Measurements from ENCODE around the gene EPHB1.

The EPHB1 gene

GRCh38 chr3:134836921-134837320, 41.9 kb downstream of the EPHB1 start:
- no peak overlapping the region for H3K9ac ChIP-seq (ENCODE audit: low read length)
- no peak for DNase-seq (ENCODE audit: low read depth)

GRCh38 chr3:134838599-134838998, 43.5 kb downstream of the EPHB1 start:
- Histone ChIP-seq H3K9me3 (ENCODE audit: control insufficient read depth, low read length) (peaks cover 19% of the 10 kb centered on the region), H3K36me3 (ENCODE audit: control insufficient read depth, insufficient read depth, low read length, severe bottlenecking) (no peaks in the 10 kb centered on the region), H3K4me1 (ENCODE audit: control insufficient read depth, insufficient read depth, low read length) (no peaks in the 10 kb centered on the region), H3K9ac (ENCODE audit: low read length) (no peak overlapping the region), H3K4me3 (ENCODE audit: low read length) (no peak overlapping the region), H3K27me3 (replicated peaks; ENCODE audit: control insufficient read depth, insufficient read depth, low read length) (no peaks in the 10 kb centered on the region)
- no peak for DNase-seq (ENCODE audit: low read depth)

More at GRCh38 chr3:134836921-134837320, 41.9 kb downstream of the EPHB1 start:
- no peaks in the 10 kb centered on the region for H3K4me1 ChIP-seq (ENCODE audit: control insufficient read depth, insufficient read depth, low read length)
- no peaks in the 10 kb centered on the region for H3K27me3 ChIP-seq (replicated peaks; ENCODE audit: control insufficient read depth, insufficient read depth, low read length)
- no peaks in the 10 kb centered on the region for H3K36me3 ChIP-seq (ENCODE audit: control insufficient read depth, insufficient read depth, low read length, severe bottlenecking)
- H3K4me3 ChIP-seq (ENCODE audit: low read length), result no peak overlapping the region
- peaks cover 6% of the 10 kb centered on the region for H3K9me3 ChIP-seq (ENCODE audit: control insufficient read depth, low read length)

DNA sequence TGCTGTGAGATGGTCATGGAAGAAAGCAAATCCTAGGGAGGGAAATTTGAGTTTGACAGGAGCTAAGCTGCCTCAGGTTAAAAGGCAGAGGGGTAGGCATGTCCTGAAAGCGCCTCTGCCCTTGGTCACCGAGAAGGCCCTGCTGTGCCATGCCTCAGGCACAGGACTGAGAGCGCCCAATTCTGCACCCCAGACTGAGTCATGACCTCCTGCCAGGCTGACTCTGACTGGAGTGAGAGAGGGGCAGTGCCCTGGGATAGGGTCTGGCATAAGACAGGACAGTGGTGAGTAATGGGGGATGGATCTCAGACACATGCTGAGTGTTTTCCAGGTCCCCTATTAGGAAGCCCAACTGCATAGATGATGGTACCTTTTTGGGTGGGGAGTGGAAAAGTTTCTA, 44.4 kb downstream of the EPHB1 start:
- DNase-seq (ENCODE audit: low read depth), result no peak

GRCh38 chr3:134839990-134840389, 44.9 kb downstream of the EPHB1 start:
- Histone ChIP-seq H3K27me3 (replicated peaks; ENCODE audit: control insufficient read depth, insufficient read depth, low read length) (no peaks in the 10 kb centered on the region), H3K36me3 (ENCODE audit: control insufficient read depth, insufficient read depth, low read length, severe bottlenecking) (no peaks in the 10 kb centered on the region), H3K4me3 (ENCODE audit: low read length) (no peak overlapping the region), H3K4me1 (ENCODE audit: control insufficient read depth, insufficient read depth, low read length) (no peaks in the 10 kb centered on the region), H3K9me3 (ENCODE audit: control insufficient read depth, low read length) (peaks cover 23% of the 10 kb centered on the region), H3K9ac (ENCODE audit: low read length) (no peak overlapping the region)
- no peak for DNase-seq (ENCODE audit: low read depth)

More for the DNA sequence above, 44.4 kb downstream of the EPHB1 start:
- H3K4me1 ChIP-seq (ENCODE audit: control insufficient read depth, insufficient read depth, low read length), result no peaks in the 10 kb centered on the region
- H3K4me3 ChIP-seq (ENCODE audit: low read length), result no peak overlapping the region
- peaks cover 23% of the 10 kb centered on the region for H3K9me3 ChIP-seq (ENCODE audit: control insufficient read depth, low read length)
- no peaks in the 10 kb centered on the region for H3K36me3 ChIP-seq (ENCODE audit: control insufficient read depth, insufficient read depth, low read length, severe bottlenecking)
- no peak overlapping the region for H3K9ac ChIP-seq (ENCODE audit: low read length)
- no peaks in the 10 kb centered on the region for H3K27me3 ChIP-seq (replicated peaks; ENCODE audit: control insufficient read depth, insufficient read depth, low read length)

DNA sequence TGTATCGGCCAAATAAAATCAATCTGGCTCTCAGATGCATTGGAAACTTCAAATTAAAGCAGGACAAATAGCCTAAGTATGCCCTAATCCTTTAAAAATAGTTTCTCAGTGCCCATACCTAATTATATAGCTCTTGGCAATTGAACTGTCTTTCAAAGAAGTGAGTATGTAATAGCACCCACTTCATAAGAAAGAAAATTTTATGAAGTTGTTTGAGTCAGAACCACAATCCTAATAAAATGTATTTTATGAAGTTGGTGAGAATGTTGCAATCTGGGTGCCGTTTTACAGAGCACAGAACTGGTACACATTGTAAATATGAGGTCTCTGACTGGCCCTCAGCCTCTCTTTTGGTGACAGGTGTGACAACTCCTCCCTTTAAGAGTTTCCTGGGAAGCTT, 45.4 kb downstream of the EPHB1 start:
- Histone ChIP-seq H3K4me1 (ENCODE audit: control insufficient read depth, insufficient read depth, low read length) (no peaks in the 10 kb centered on the region), H3K9ac (ENCODE audit: low read length) (no peak overlapping the region), H3K27me3 (replicated peaks; ENCODE audit: control insufficient read depth, insufficient read depth, low read length) (no peaks in the 10 kb centered on the region), H3K36me3 (ENCODE audit: control insufficient read depth, insufficient read depth, low read length, severe bottlenecking) (no peaks in the 10 kb centered on the region), H3K4me3 (ENCODE audit: low read length) (no peak overlapping the region), H3K9me3 (ENCODE audit: control insufficient read depth, low read length) (peaks cover 23% of the 10 kb centered on the region)
- no peak for DNase-seq (ENCODE audit: low read depth)

GRCh38 chr3:134846084-134846483, 51.0 kb downstream of the EPHB1 start:
- no peak for DNase-seq (ENCODE audit: low read depth)
- no peak overlapping the region for H3K9ac ChIP-seq (ENCODE audit: low read length)
- no peaks in the 10 kb centered on the region for H3K36me3 ChIP-seq (ENCODE audit: control insufficient read depth, insufficient read depth, low read length, severe bottlenecking)
- H3K4me3 ChIP-seq (ENCODE audit: low read length), result no peak overlapping the region
- H3K4me1 ChIP-seq (ENCODE audit: control insufficient read depth, insufficient read depth, low read length), result peaks cover 11% of the 10 kb centered on the region
- no peaks in the 10 kb centered on the region for H3K27me3 ChIP-seq (replicated peaks; ENCODE audit: control insufficient read depth, insufficient read depth, low read length)
- H3K9me3 ChIP-seq (ENCODE audit: control insufficient read depth, low read length), result peaks cover 17% of the 10 kb centered on the region

- peak; percentile 32 for DNase-seq (ENCODE audit: low read depth)
- Histone ChIP-seq H3K4me3 (ENCODE audit: low read length) (no peak overlapping the region), H3K36me3 (ENCODE audit: control insufficient read depth, insufficient read depth, low read length, severe bottlenecking) (no peaks in the 10 kb centered on the region), H3K9me3 (ENCODE audit: control insufficient read depth, low read length) (peaks cover 17% of the 10 kb centered on the region), H3K9ac (ENCODE audit: low read length) (peak overlapping the region; percentile 27), H3K27me3 (replicated peaks; ENCODE audit: control insufficient read depth, insufficient read depth, low read length) (no peaks in the 10 kb centered on the region), H3K4me1 (ENCODE audit: control insufficient read depth, insufficient read depth, low read length) (peaks cover 11% of the 10 kb centered on the region)
Observed at GRCh38 chr3:134846911-134847317, 51.9 kb downstream of the EPHB1 start.

GRCh38 chr3:134847349-134847748, 52.3 kb downstream of the EPHB1 start:
- H3K4me1 ChIP-seq (ENCODE audit: control insufficient read depth, insufficient read depth, low read length), result peaks cover 11% of the 10 kb centered on the region
- peaks cover 14% of the 10 kb centered on the region for H3K9me3 ChIP-seq (ENCODE audit: control insufficient read depth, low read length)
- H3K4me3 ChIP-seq (ENCODE audit: low read length), result no peak overlapping the region
- H3K27me3 ChIP-seq (replicated peaks; ENCODE audit: control insufficient read depth, insufficient read depth, low read length), result no peaks in the 10 kb centered on the region
- no peak for DNase-seq (ENCODE audit: low read depth)
- no peaks in the 10 kb centered on the region for H3K36me3 ChIP-seq (ENCODE audit: control insufficient read depth, insufficient read depth, low read length, severe bottlenecking)
- peak overlapping the region; percentile 27 for H3K9ac ChIP-seq (ENCODE audit: low read length)

DNA sequence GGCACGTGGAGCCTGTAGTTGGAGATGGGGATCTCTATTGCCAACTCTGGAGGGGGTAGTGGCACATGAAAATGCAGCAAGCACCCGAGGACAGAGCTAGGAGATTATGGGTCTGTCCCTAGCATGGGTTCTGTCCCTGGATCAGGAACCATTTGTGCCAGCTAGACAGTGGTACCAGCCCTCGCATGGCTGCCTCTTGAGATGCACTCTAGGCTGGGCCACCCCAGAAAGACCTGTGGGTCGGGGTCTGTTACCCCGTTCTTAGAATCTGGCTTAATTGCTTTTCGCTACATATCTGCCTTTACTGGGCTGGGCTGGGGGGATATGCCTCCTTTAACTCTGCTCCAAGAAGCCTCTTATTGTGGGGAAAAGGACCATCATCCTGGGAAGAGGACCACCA, 54.5 kb downstream of the EPHB1 start:
- Histone ChIP-seq H3K9ac (ENCODE audit: low read length) (no peak overlapping the region), H3K27me3 (replicated peaks; ENCODE audit: control insufficient read depth, insufficient read depth, low read length) (no peaks in the 10 kb centered on the region), H3K4me1 (ENCODE audit: control insufficient read depth, insufficient read depth, low read length) (peaks cover 16% of the 10 kb centered on the region), H3K9me3 (ENCODE audit: control insufficient read depth, low read length) (no peaks in the 10 kb centered on the region), H3K4me3 (ENCODE audit: low read length) (no peak overlapping the region), H3K36me3 (ENCODE audit: control insufficient read depth, insufficient read depth, low read length, severe bottlenecking) (no peaks in the 10 kb centered on the region)
- no peak for DNase-seq (ENCODE audit: low read depth)

DNA sequence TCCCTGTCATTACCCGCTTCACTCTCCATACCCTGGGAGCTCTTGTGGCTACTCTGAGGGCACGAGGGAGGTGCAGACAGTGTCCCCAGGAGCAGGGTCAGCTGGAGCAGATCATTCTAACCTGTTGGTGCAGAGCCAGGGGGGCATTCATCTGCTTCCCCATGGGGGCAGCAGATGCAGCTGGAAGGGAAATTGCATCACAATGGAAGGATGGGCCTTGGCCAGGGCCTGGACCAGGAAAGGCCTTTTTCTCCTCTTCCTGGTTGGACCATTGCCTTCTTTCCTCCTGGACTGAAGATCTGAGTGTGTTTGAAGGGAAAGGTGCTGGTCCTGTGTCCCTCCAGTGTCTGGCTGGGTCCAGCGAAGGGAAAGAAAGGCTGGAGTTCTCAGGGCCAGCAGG, 55.7 kb downstream of the EPHB1 start:
- Histone ChIP-seq H3K9me3 (ENCODE audit: control insufficient read depth, low read length) (no peaks in the 10 kb centered on the region), H3K36me3 (ENCODE audit: control insufficient read depth, insufficient read depth, low read length, severe bottlenecking) (no peaks in the 10 kb centered on the region), H3K9ac (ENCODE audit: low read length) (no peak overlapping the region), H3K4me1 (ENCODE audit: control insufficient read depth, insufficient read depth, low read length) (peaks cover 16% of the 10 kb centered on the region), H3K27me3 (replicated peaks; ENCODE audit: control insufficient read depth, insufficient read depth, low read length) (no peaks in the 10 kb centered on the region), H3K4me3 (ENCODE audit: low read length) (no peak overlapping the region)
- no peak for DNase-seq (ENCODE audit: low read depth)

- Histone ChIP-seq H3K4me1 (ENCODE audit: control insufficient read depth, insufficient read depth, low read length) (peaks cover 10% of the 10 kb centered on the region), H3K36me3 (ENCODE audit: control insufficient read depth, insufficient read depth, low read length, severe bottlenecking) (no peaks in the 10 kb centered on the region), H3K27me3 (replicated peaks; ENCODE audit: control insufficient read depth, insufficient read depth, low read length) (no peaks in the 10 kb centered on the region), H3K4me3 (ENCODE audit: low read length) (no peak overlapping the region), H3K9me3 (ENCODE audit: control insufficient read depth, low read length) (no peaks in the 10 kb centered on the region), H3K9ac (ENCODE audit: low read length) (no peak overlapping the region)
- DNase-seq (ENCODE audit: low read depth), result no peak
Observed at GRCh38 chr3:134852132-134852531, 57.1 kb downstream of the EPHB1 start.

DNA sequence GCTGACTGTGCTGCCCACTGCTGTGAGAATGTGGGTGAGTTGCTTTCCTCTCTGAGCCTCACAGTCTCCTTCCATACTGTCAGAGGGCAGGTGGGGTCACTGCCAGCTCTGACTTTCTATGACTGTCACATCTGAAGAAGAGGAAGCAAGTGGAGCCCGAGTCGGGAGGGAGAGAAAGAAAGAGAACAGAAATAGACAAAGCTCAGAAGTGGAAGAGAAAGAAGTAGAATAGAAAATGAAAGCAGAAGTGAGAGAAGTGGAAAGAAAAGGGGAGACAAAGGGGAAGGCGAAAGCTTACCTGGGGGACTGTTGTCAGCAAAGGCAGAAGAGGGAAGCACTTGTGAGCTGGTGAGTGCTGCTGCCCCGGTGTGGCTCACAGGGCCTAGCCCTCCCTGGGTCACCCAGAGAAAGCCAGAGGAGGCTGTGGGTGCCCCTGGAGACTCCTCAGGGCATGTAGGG, 57.9 kb downstream of the EPHB1 start:
- Histone ChIP-seq H3K9ac (ENCODE audit: low read length) (no peak overlapping the region), H3K36me3 (ENCODE audit: control insufficient read depth, insufficient read depth, low read length, severe bottlenecking) (no peaks in the 10 kb centered on the region), H3K9me3 (ENCODE audit: control insufficient read depth, low read length) (no peaks in the 10 kb centered on the region), H3K27me3 (replicated peaks; ENCODE audit: control insufficient read depth, insufficient read depth, low read length) (no peaks in the 10 kb centered on the region), H3K4me1 (ENCODE audit: control insufficient read depth, insufficient read depth, low read length) (peaks cover 5% of the 10 kb centered on the region), H3K4me3 (ENCODE audit: low read length) (no peak overlapping the region)
- no peak for DNase-seq (ENCODE audit: low read depth)

Measured in adipocyte (in vitro differentiated cells).